ENCODE measurements around the gene RNF126. TPM values are rescaled to one million over a fixed set of nuclear protein-coding genes. Genes with fewer than 3 reads are reported as not detected.
"Not testable (repeated sequence)": the region's sequence is repeated elsewhere in the genome, so short reads cannot be mapped to it uniquely, and the experiment has no call there.

RNF126 gene
- total RNA-seq, 1 donor from 2014 or later, result 12.0 TPM

- no peak overlapping the region for H3K27ac ChIP-seq (ENCODE audit: low read depth, low read length)
- H3K36me3 ChIP-seq (ENCODE audit: control insufficient read depth in 3 of 3, insufficient read depth in 3 of 3, low read length in 3 of 3), result peaks cover 18 to 35% (median 25%) of the 10 kb centered on the region in 3 donors
- no peaks in the 10 kb centered on the region for H3K9me3 ChIP-seq (ENCODE audit: control insufficient read depth in 3 of 3, low read length in 3 of 3)
- H3K4me1 ChIP-seq (ENCODE audit: control insufficient read depth in 3 of 3, insufficient read depth in 3 of 3, low read length in 3 of 3), result peaks cover 9 to 11% (median 10%) of the 10 kb centered on the region in 3 donors
- no peak overlapping the region for H3K9ac ChIP-seq (ENCODE audit: low read depth in 1 of 3, low read length in 3 of 3)
- no peak overlapping the region for H3K4me3 ChIP-seq (ENCODE audit: low read length in 3 of 3)
- no peaks in the 10 kb centered on the region for H3K27me3 ChIP-seq (ENCODE audit: control insufficient read depth in 3 of 3, insufficient read depth in 3 of 3, low read length in 3 of 3)
These were observed 34.8 kb downstream of the RNF126 start for GRCh38 chr19:628168-628567.

GRCh38 chr19:626566-626965 is 36.4 kb downstream of the RNF126 start:
- not testable (repeated sequence) for H3K27me3 ChIP-seq (ENCODE audit: control insufficient read depth in 3 of 3, insufficient read depth in 3 of 3, low read length in 3 of 3); H3K9ac ChIP-seq (ENCODE audit: low read depth in 1 of 3, low read length in 3 of 3); H3K4me3 ChIP-seq (ENCODE audit: low read length in 3 of 3); H3K4me1 ChIP-seq (ENCODE audit: control insufficient read depth in 3 of 3, insufficient read depth in 3 of 3, low read length in 3 of 3); H3K27ac ChIP-seq (ENCODE audit: low read depth, low read length); H3K9me3 ChIP-seq (ENCODE audit: control insufficient read depth in 3 of 3, low read length in 3 of 3)
- peaks cover 26 to 40% (median 37%) of the 10 kb centered on the region in 3 donors for H3K36me3 ChIP-seq (ENCODE audit: control insufficient read depth in 3 of 3, insufficient read depth in 3 of 3, low read length in 3 of 3)

- H3K36me3 ChIP-seq (ENCODE audit: control insufficient read depth in 3 of 3, insufficient read depth in 3 of 3, low read length in 3 of 3), result peaks cover 28 to 43% (median 38%) of the 10 kb centered on the region in 3 donors
These were observed 37.8 kb downstream of the RNF126 start for GRCh38 chr19:625257-625656.

GRCh38 chr19:624433-625109 is 38.4 kb downstream of the RNF126 start:
- Histone ChIP-seq H3K27me3 (ENCODE audit: control insufficient read depth in 3 of 3, insufficient read depth in 3 of 3, low read length in 3 of 3) (no peaks in the 10 kb centered on the region), H3K4me1 (ENCODE audit: control insufficient read depth in 3 of 3, insufficient read depth in 3 of 3, low read length in 3 of 3) (no peaks in the 10 kb centered on the region), H3K27ac (ENCODE audit: low read depth, low read length) (no peak overlapping the region), H3K36me3 (ENCODE audit: control insufficient read depth in 3 of 3, insufficient read depth in 3 of 3, low read length in 3 of 3) (peaks cover 35 to 43% (median 40%) of the 10 kb centered on the region in 3 donors), H3K9me3 (ENCODE audit: control insufficient read depth in 3 of 3, low read length in 3 of 3) (no peaks in the 10 kb centered on the region), H3K4me3 (ENCODE audit: low read length in 3 of 3) (no peak overlapping the region), H3K9ac (ENCODE audit: low read depth in 1 of 3, low read length in 3 of 3) (no peak overlapping the region)

More at GRCh38 chr19:625257-625656, 37.8 kb downstream of the RNF126 start:
- Histone ChIP-seq H3K9me3 (ENCODE audit: control insufficient read depth in 3 of 3, low read length in 3 of 3) (no peaks in the 10 kb centered on the region), H3K4me1 (ENCODE audit: control insufficient read depth in 3 of 3, insufficient read depth in 3 of 3, low read length in 3 of 3) (no peaks in the 10 kb centered on the region), H3K27ac (ENCODE audit: low read depth, low read length) (no peak overlapping the region), H3K27me3 (ENCODE audit: control insufficient read depth in 3 of 3, insufficient read depth in 3 of 3, low read length in 3 of 3) (no peaks in the 10 kb centered on the region), H3K4me3 (ENCODE audit: low read length in 3 of 3) (no peak overlapping the region), H3K9ac (ENCODE audit: low read depth in 1 of 3, low read length in 3 of 3) (no peak overlapping the region)

GRCh38 chr19:623974-624373 is 39.0 kb downstream of the RNF126 start:
- H3K9me3 ChIP-seq (ENCODE audit: control insufficient read depth in 3 of 3, low read length in 3 of 3), result no peaks in the 10 kb centered on the region
- no peak overlapping the region for H3K27ac ChIP-seq (ENCODE audit: low read depth, low read length)
- no peak overlapping the region for H3K9ac ChIP-seq (ENCODE audit: low read depth in 1 of 3, low read length in 3 of 3)
- H3K4me1 ChIP-seq (ENCODE audit: control insufficient read depth in 3 of 3, insufficient read depth in 3 of 3, low read length in 3 of 3), result no peaks in the 10 kb centered on the region
- H3K4me3 ChIP-seq (ENCODE audit: low read length in 3 of 3), result no peak overlapping the region
- no peaks in the 10 kb centered on the region for H3K27me3 ChIP-seq (ENCODE audit: control insufficient read depth in 3 of 3, insufficient read depth in 3 of 3, low read length in 3 of 3)
- H3K36me3 ChIP-seq (ENCODE audit: control insufficient read depth in 3 of 3, insufficient read depth in 3 of 3, low read length in 3 of 3), result peaks cover 39 to 47% (median 45%) of the 10 kb centered on the region in 3 donors

GRCh38 chr19:623175-623916 is 39.7 kb downstream of the RNF126 start:
- H3K36me3 ChIP-seq (ENCODE audit: control insufficient read depth in 3 of 3, insufficient read depth in 3 of 3, low read length in 3 of 3), result peaks cover 43 to 51% (median 45%) of the 10 kb centered on the region in 3 donors
- no peaks in the 10 kb centered on the region for H3K27me3 ChIP-seq (ENCODE audit: control insufficient read depth in 3 of 3, insufficient read depth in 3 of 3, low read length in 3 of 3)

GRCh38 chr19:622666-623065 is 40.3 kb downstream of the RNF126 start:
- H3K27me3 ChIP-seq (ENCODE audit: control insufficient read depth in 3 of 3, insufficient read depth in 3 of 3, low read length in 3 of 3), result peaks cover 0 to 2% (median 0%) of the 10 kb centered on the region in 3 donors
- H3K36me3 ChIP-seq (ENCODE audit: control insufficient read depth in 3 of 3, insufficient read depth in 3 of 3, low read length in 3 of 3), result peaks cover 44 to 51% (median 45%) of the 10 kb centered on the region in 3 donors
- H3K4me1 ChIP-seq (ENCODE audit: control insufficient read depth in 3 of 3, insufficient read depth in 3 of 3, low read length in 3 of 3), result no peaks in the 10 kb centered on the region
- H3K27ac ChIP-seq (ENCODE audit: low read depth, low read length), result no peak overlapping the region
- H3K9me3 ChIP-seq (ENCODE audit: control insufficient read depth in 3 of 3, low read length in 3 of 3), result no peaks in the 10 kb centered on the region
- H3K9ac ChIP-seq (ENCODE audit: low read depth in 1 of 3, low read length in 3 of 3), result no peak overlapping the region
- H3K4me3 ChIP-seq (ENCODE audit: low read length in 3 of 3), result no peak overlapping the region

More at GRCh38 chr19:623175-623916, 39.7 kb downstream of the RNF126 start:
- Histone ChIP-seq H3K4me3 (ENCODE audit: low read length in 3 of 3) (no peak overlapping the region), H3K27ac (ENCODE audit: low read depth, low read length) (no peak overlapping the region), H3K4me1 (ENCODE audit: control insufficient read depth in 3 of 3, insufficient read depth in 3 of 3, low read length in 3 of 3) (no peaks in the 10 kb centered on the region), H3K9ac (ENCODE audit: low read depth in 1 of 3, low read length in 3 of 3) (no peak overlapping the region), H3K9me3 (ENCODE audit: control insufficient read depth in 3 of 3, low read length in 3 of 3) (no peaks in the 10 kb centered on the region)

GRCh38 chr19:621819-622218 is 41.2 kb downstream of the RNF126 start:
- Histone ChIP-seq H3K4me1 (ENCODE audit: control insufficient read depth in 3 of 3, insufficient read depth in 3 of 3, low read length in 3 of 3) (no peaks in the 10 kb centered on the region), H3K9ac (ENCODE audit: low read depth in 1 of 3, low read length in 3 of 3) (no peak overlapping the region), H3K4me3 (ENCODE audit: low read length in 3 of 3) (no peak overlapping the region), H3K36me3 (ENCODE audit: control insufficient read depth in 3 of 3, insufficient read depth in 3 of 3, low read length in 3 of 3) (peaks cover 42 to 55% (median 47%) of the 10 kb centered on the region in 3 donors), H3K27ac (ENCODE audit: low read depth, low read length) (no peak overlapping the region), H3K9me3 (ENCODE audit: control insufficient read depth in 3 of 3, low read length in 3 of 3) (no peaks in the 10 kb centered on the region), H3K27me3 (ENCODE audit: control insufficient read depth in 3 of 3, insufficient read depth in 3 of 3, low read length in 3 of 3) (peaks cover 0 to 2% (median 0%) of the 10 kb centered on the region in 3 donors)

- H3K9me3 ChIP-seq (ENCODE audit: control insufficient read depth in 3 of 3, low read length in 3 of 3); H3K27me3 ChIP-seq (ENCODE audit: control insufficient read depth in 3 of 3, insufficient read depth in 3 of 3, low read length in 3 of 3); H3K4me3 ChIP-seq (ENCODE audit: low read length in 3 of 3); H3K27ac ChIP-seq (ENCODE audit: low read depth, low read length); H3K9ac ChIP-seq (ENCODE audit: low read depth in 1 of 3, low read length in 3 of 3); H3K4me1 ChIP-seq (ENCODE audit: control insufficient read depth in 3 of 3, insufficient read depth in 3 of 3, low read length in 3 of 3): not testable (repeated sequence)
- peaks cover 42 to 55% (median 47%) of the 10 kb centered on the region in 3 donors for H3K36me3 ChIP-seq (ENCODE audit: control insufficient read depth in 3 of 3, insufficient read depth in 3 of 3, low read length in 3 of 3)
These were observed 41.8 kb downstream of the RNF126 start for GRCh38 chr19:621191-621590.
